HG02885 (cell line): ENCODE results near the gene RETSAT.

ENCODE experiments used
- ATAC-seq: cut with Tn5 transposase; IDR thresholded peaks from one replicate; pipeline ENCODE4 v1.9.1; 2021; ENCODE audit warnings: mild to moderate bottlenecking; ENCODE audit not compliant: unreplicated experiment, poor library complexity

The RETSAT gene

DNA sequence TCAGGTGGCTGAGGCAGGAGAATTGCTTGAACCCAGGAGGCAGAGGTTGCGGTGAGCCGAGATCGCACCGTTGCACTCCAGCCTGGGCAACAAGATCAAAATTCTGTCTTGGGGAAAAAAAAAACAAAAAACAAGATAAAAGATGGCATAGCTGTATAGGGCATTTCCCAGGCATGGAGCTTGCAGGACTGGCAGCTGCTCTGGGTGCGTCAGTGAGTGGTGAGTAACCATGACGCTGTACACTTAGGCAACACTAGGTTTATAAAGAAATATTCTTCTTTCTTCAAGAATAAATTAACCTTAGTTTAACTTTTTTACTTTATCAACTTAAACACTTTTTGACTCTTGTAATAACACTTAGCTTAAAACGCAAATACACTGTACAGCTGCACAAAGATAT, 41.9 kb downstream of the RETSAT start:
- no peak for ATAC-seq

DNA sequence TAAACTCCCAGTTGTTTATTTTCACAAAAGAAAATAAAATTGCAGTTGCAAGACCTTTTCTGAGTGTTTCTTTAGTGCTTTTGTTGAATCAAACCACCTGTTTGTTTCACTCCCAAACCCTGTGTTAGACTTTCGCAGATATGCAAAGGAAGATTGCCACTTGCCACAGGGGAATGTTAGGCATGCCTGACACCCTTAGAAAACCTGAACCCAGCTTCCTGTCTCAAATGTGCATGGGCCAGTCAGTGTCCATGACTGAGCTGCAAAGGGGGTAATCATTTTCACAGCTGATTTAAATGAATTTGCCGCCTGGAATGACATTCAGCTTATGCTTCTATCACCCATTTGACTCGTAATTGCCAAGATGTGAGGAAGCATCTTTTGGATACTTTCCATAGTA, 44.0 kb downstream of the RETSAT start:
- ATAC-seq = peak; percentile 42

DNA sequence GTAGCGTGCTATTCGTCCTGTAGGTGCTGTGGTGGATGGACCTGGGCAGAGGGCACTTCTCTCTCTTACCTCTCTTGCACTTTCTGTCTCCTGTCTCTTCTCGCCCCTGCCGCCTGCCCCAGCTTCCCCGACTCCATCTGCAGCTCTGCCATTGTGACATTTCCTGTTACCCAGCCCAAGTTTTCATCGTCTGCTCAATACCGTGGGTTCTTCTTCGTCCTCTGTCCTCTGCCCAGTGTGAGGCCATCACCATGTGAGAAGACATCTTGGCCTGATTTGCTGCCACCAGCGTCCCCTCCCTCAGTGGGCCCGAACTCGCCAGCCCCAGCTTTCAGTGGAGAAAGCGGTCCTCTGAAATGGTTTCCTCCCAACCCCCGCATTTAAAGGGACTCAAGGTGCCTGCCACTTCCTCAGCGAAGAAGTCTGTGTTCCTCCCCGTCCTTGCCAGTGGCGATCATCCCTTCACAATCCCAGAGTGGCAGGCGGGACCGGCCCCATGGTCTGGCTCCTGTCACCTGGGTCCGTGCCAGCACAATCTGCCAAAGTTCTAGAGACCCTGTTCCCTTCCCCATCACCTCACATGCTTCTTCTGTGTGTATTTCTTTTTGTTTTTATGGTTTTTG, 44.5 kb downstream of the RETSAT start:
- no peak for ATAC-seq

DNA sequence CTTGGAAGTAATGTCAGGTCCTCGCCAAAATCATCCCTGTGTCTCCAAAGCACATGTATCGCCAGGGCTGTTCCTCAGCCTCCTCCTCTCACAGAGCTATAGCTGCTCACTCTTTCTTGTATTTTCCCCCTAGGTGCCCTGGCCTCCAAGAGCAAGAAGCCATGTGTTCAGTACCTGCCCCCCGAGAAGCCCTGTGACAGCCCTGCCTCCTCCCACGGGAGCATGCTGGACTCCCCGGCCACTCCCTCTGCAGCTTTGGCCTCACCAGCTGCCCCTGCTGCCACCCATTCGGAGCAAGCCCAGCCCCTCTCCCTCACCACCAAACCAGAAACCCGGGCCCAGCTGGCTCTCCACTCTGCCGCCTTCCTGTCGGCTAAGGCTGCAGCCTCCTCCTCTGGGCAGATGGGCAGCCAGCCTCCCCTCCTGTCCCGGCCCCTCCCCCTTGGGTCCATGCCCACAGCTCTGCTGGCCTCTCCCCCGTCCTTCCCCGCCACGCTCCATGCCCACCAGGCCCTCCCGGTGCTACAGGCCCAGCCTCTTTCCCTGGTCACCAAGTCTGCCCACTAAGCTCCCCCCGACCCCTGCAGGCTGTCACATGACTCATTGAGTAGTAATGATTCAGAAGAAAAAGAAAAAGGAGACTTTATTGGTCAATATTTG, 45.3 kb downstream of the RETSAT start:
- no peak for ATAC-seq

DNA sequence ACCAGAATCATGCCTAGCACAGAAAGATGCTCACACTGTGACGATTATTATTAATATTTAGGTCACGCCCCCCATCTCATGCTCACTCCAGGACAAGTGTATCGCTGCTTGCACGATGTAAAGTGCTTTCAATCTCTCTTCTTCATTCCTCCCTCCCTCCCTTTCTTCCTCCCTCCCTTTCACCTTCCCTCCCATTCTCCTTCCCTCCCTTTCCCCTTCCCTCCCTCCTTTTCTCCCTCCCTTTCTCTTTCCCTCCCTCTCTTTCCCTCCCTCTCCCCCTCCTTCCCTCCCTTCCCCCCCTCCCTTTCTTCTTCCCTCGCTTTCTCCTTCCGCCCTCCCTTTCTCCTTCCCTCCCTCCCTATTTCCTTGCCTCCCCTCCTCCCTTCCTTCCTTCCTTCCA, 46.1 kb downstream of the RETSAT start:
- no peak for ATAC-seq

DNA sequence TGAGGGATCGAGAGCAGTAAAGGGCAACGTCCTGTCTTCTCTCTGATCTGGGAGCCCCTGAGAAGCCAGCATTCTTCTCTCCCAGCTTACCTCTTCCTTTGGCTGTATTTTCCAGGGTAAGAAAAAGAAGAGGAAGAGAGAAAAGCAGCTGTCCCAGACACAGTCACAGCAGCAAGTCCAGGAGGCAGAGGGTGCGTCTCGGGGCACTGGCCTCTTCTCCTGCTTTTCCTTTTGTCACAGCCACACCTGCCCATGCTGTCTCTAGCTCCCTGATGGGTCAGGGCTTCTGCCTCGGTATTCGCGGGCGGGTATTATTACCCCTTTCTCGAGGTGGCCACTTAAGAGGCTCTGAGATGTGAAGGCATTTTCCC, 46.8 kb downstream of the RETSAT start:
- no peak for ATAC-seq

DNA sequence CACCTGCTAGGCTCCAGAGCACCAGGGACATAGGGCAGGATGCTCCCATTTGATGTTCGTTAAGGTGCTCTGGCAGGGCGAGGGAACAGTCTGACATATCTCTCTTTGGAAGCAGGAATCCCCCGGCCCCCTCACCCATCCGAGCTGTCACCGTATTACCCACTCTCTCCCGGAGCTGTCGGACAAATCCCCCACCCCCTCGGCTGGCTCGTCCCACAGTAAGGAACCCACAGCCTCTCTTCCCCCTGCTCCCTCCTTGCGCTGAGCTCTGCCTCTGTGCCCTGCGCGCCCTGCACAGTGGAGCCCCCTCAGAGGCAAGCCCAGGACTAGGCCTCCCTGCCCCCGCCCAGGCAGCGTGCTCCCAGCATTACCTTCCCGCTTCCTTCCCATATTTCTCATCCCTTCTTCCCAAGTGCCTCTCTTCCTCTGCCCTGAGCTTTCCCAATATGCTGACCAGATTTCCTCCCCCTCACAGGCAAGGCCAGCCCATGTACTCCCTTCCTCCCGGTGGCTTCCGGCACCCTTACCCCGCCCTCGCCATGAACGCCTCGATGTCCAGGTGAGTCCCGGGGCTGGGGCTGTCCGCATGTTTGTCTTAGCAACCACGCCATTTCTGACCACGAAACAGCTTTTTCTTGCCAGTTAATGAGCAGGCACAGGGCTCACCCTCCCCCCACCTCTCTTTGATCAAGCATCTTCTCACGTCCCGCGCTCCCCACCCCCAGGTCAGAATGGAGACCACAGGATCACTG, 50.4 kb downstream of the RETSAT start:
- no peak for ATAC-seq

DNA sequence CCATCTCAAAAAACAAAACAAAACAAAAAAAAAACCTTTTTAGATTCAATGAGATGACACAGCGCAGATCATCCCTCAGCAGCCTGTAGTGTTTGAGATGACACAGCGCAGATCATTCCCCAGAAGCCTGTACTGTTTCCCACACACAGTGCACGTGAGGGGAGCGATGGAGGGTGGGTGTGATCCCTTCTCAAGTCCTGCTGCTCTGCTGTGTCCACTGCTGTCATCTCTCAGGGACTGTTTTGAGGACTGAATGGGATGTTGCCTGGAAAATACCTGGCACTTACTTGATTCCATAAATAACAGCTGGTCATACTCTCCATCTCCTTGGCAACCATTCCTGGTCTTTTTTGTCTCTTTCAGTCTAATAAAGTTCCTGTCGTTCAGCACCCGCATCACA, 52.2 kb downstream of the RETSAT start:
- no peak for ATAC-seq
